Endothelial cell of umbilical vein (primary cell): ENCODE measurements around the gene SKAP1. TPM values are rescaled to one million over a fixed set of nuclear protein-coding genes. Genes with fewer than 3 reads are reported as not detected.

Experiments
- BruUV-seq: library from RNA; stranded (reverse); fragments of 400-500 nt; replicated peaks from 2 replicates; lab custom pipeline; 2021; lab: Mats Ljungman, UMichigan
- CTCF ChIA-PET: fragments of 300-600, 350-600 bp; sonication (Branson Sonifier 250); formaldehyde crosslinking; loops from one replicate; lab custom pipeline; 2021; ENCODE audit warnings: antibody characterized with exemption, inconsistent platforms; lab: Charles Lee
- POLR2A ChIA-PET: fragments of 300-600, 350-600 bp; sonication (Branson Sonifier 250); formaldehyde crosslinking; loops from one replicate; lab custom pipeline; 2021; ENCODE audit warnings: antibody characterized with exemption, inconsistent platforms; lab: Charles Lee
- DNase-seq: peaks from one replicate; pipeline ENCODE4 v3.0.0-alpha.2; 2011; ENCODE audit warnings: low read depth, low spot score
- FAIRE-seq: peaks from 2 replicates; lab custom pipeline; 2011; peaks lifted over from hg19 to GRCh38; lab: Jason Lieb, UNC
- H2AFZ ChIP-seq: 2 replicates; pipeline ENCODE4 v1.6.0; 2012; ENCODE audit warnings: low read depth, low read length, control low read depth, inconsistent platforms
- H3K27ac ChIP-seq: 2 replicates; pipeline ENCODE4 v1.5.1; 2011; ENCODE audit warnings: low read depth, mild to moderate bottlenecking, control low read depth, low read length, moderate library complexity; ENCODE audit not compliant: insufficient read depth
- H3K27me3 ChIP-seq, 2 experiments: 2 replicates each; pipeline versions ENCODE4 v1.6.0 to v1.6.1; 2011; ENCODE audit warnings: low read length in 2 of 2, mixed read lengths in 1 of 2; ENCODE audit not compliant: control insufficient read depth in 2 of 2, insufficient read depth in 2 of 2
- H3K36me3 ChIP-seq, 2 experiments: 2 replicates in 1 of 2; 3 replicates in 1 of 2; pipeline ENCODE4 v1.5.1; 2011; ENCODE audit warnings: low read length in 2 of 2, mild to moderate bottlenecking in 1 of 2, moderate library complexity in 1 of 2; ENCODE audit not compliant: control insufficient read depth in 2 of 2, insufficient read depth in 2 of 2; ENCODE audit errors: extremely low read depth in 1 of 2
- H3K4me1 ChIP-seq: 3 replicates; pipeline ENCODE4 v1.5.1; 2011; ENCODE audit warnings: mild to moderate bottlenecking, low read length; ENCODE audit not compliant: control insufficient read depth, insufficient read depth; ENCODE audit errors: extremely low read depth
- H3K4me2 ChIP-seq: 2 replicates; pipeline ENCODE4 v1.6.1; 2011; ENCODE audit warnings: low read length, control low read depth, mixed read lengths; ENCODE audit not compliant: insufficient read depth
- H3K4me3 ChIP-seq, 3 experiments: fragments of 200-600 bp in 1 of 3; sonication (generic), shearing (Covaris generic) in 1 of 3; replicated peaks in 1 of 3; 2 replicates each; pipeline ENCODE4 v1.5.1; 2011 to 2016; ENCODE audit warnings: control low read depth in 3 of 3, low read length in 3 of 3, mild to moderate bottlenecking in 2 of 3, inconsistent platforms in 1 of 3, low read depth in 1 of 3, moderate library complexity in 1 of 3; ENCODE audit not compliant: insufficient read depth in 1 of 3
- H3K79me2 ChIP-seq: 2 replicates; pipeline ENCODE4 v1.6.0; 2012; ENCODE audit warnings: low read length, inconsistent platforms; ENCODE audit not compliant: control insufficient read depth, insufficient read depth
- H3K9ac ChIP-seq: replicated peaks from 2 replicates; pipeline ENCODE3; 2011; ENCODE audit warnings: low read length, control low read depth; ENCODE audit not compliant: insufficient read depth; ENCODE audit errors: extremely low read depth
- H3K9me1 ChIP-seq: replicated peaks from 3 replicates; pipeline ENCODE4 v1.6.0; 2011; ENCODE audit warnings: mild to moderate bottlenecking, low read length; ENCODE audit not compliant: control insufficient read depth, insufficient read depth; ENCODE audit errors: extremely low read depth
- H3K9me3 ChIP-seq: replicated peaks from 2 replicates; pipeline ENCODE4 v1.5.1; 2012; ENCODE audit warnings: low read length, inconsistent platforms; ENCODE audit not compliant: control insufficient read depth, insufficient read depth
- H4K20me1 ChIP-seq: replicated peaks from 2 replicates; pipeline ENCODE3; 2011; ENCODE audit warnings: mild to moderate bottlenecking, low read length; ENCODE audit not compliant: control insufficient read depth, insufficient read depth; ENCODE audit errors: extremely low read depth
- FOS ChIP-seq: IDR thresholded peaks from 2 replicates; pipeline ENCODE4 v1.6.1; 2011; ENCODE audit warnings: mild to moderate bottlenecking, low read length, moderate library complexity, borderline replicate concordance; ENCODE audit not compliant: insufficient read depth
- GATA2 ChIP-seq: IDR thresholded peaks from 2 replicates; pipeline ENCODE4 v1.7.0; 2011; ENCODE audit warnings: low read depth, mild to moderate bottlenecking, moderate library complexity, mixed read lengths, low read length; ENCODE audit not compliant: insufficient read length, insufficient read depth
- POLR2AphosphoS5 ChIP-seq: IDR thresholded peaks from 2 replicates; pipeline ENCODE4 v1.6.1; 2012; ENCODE audit warnings: low read depth, mild to moderate bottlenecking, control low read depth, low read length, moderate library complexity; ENCODE audit not compliant: insufficient read depth
- dilution Hi-C: fragments of 300-500 bp; cut with MboI; formaldehyde crosslinking; loops from one replicate; pipeline ENCODE4 v1.15.0; 2019; ENCODE audit warnings: low sequenced_read_pairs; ENCODE audit not compliant: extremely low pct_ligation_motif_present
- intact Hi-C: fragments of 100-400 bp; cut with micrococcal nuclease; formaldehyde crosslinking; loops from one replicate; pipeline ENCODE4 v1.10.0; 2022
- polyA plus RNA-seq, 4 experiments: library from polyadenylated mRNA; depleted of rRNA in 3 of 4; stranded (reverse) in 3 of 4; unstranded in 1 of 4; fragments of >200 nt; gene quantifications; 2 replicates each; pipeline versions ENCODE4 v1.2.1 to v1.2.3, GENCODE V29; 2011 to 2012; ENCODE audit warnings: missing spikeins in 1 of 4
- total RNA-seq: library from RNA; stranded (reverse); gene quantifications from 2 replicates; pipeline ENCODE4 v1.2.3, GENCODE V29; 2021
- TF ChIP-seq, protein P1 (sequence below): IDR thresholded peaks from 2 replicates; pipeline ENCODE4 v1.6.1; 2011; ENCODE audit not compliant: insufficient read depth, insufficient read length

SKAP1 gene
- total and polyA plus RNA-seq, 2 donors (not counting 3 experiments of a cell fraction or from before 2014, with no cell fraction given): 0.75 TPM; not detected in 1

- intact Hi-C loops (loop anchor here (5.0 kb wide), 1 partner anchor 139 kb away; no protein-coding TSS in a partner anchor), dilution Hi-C loops (no loop called here)
- POLR2A ChIA-PET: no interaction called here
- Histone ChIP-seq H3K9me1 (no peaks in the 10 kb centered on the region), H3K4me2 (no peak overlapping the region), H3K27ac (no peak overlapping the region), H3K4me1 (peaks cover 11% of the 10 kb centered on the region), H4K20me1 (peaks cover 2% of the 10 kb centered on the region), H3K9ac (no peak overlapping the region), H3K9me3 (no peaks in the 10 kb centered on the region), H3K4me3 (no peak overlapping the region), H2AFZ (no peak overlapping the region), H3K27me3 (no peaks in the 10 kb centered on the region), H3K36me3 (no peaks in the 10 kb centered on the region), H3K79me2 (peaks cover 33% of the 10 kb centered on the region)
- CTCF ChIA-PET: interaction anchor here (0.7 to 3.1 kb wide), 2 partner anchors 23 to 947 kb away, joined by 4 to 10 read pairs; no protein-coding TSS in a partner anchor
- FAIRE-seq (no peak), DNase-seq (no peak)
- BruUV-seq: no TSS peak
- TF ChIP-seq GATA2 (no peak), POLR2AphosphoS5 (no peak), FOS (no peak)
- TF ChIP-seq, protein P1, sequence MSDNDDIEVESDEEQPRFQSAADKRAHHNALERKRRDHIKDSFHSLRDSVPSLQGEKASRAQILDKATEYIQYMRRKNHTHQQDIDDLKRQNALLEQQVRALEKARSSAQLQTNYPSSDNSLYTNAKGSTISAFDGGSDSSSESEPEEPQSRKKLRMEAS: no peak
Observed at GRCh38 chr17:48102798-48103715, 327.0 kb downstream of the SKAP1 start.
